Femur (tissue), 1 donor: Measurements from ENCODE around the gene BTBD17.
A peak's percentile ranks its signal among the peaks of the same experiment; 100 is the strongest.

Experiments used
- DNase-seq: peaks from one replicate; pipeline ENCODE4 v3.0.0-alpha.2; 2017

Gene BTBD17

DNA sequence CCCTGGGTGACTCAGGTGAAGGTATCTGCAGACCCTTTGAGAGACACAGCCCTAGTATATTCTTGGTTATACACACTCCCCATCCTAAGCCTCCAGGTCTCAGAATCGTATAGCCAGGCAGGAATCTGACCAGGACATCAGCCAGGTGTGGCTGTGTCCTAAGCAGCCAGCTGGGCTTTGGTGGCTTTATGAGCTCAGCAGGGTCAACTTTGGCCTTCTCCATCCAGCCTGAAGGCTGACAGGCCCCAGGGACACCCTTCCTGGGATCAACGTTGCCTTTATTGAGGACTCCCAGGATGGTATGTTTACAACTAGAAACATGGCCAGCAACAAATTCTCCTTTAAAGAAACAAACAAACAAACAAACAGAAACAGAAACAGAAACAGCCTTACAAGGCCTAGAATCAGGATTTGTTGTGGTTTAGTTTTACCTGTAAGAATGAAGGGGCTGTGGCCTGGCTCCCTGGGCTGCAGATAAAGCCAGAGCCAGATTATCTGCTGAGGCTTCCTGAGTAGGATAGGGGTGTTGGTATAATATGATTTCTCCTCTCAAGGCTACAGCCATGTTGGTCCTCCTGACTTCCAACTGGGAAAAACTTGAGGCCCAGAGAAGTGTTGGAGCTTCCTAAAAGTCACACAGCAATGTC lies 27.2 kb downstream of the BTBD17 start:
- DNase-seq: no peak

DNA sequence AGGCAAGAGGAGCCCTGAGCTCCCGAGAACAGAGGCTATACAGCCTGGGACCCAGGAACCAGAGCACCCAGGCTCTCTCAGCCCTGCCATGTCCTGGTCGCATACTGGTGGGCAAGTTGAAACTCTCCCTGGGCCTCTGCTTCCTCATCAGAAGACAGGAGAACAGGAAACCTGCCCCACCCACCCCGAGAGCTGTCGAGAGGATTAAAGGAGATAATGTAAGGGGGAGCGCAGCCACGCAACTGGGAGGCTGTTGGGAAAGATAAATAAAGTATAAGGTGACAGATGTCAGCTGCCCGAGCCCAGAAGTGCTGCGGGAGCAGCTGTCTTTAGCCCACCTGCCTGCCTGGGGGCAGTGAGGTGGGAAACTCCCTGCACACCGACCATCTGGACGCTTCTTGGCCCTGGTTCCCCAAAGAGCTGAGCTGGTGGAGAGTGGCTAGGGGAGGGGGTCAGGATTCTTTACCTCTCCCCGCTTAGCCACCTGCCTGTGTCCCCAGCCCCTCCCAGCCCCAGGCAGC lies 28.8 kb downstream of the BTBD17 start:
- no peak for DNase-seq

- DNase-seq: no peak
Observed at GRCh38 chr17:74332017-74332650, 29.5 kb downstream of the BTBD17 start.

GRCh38 chr17:74330446-74330845 lies 31.2 kb downstream of the BTBD17 start:
- no peak for DNase-seq

- no peak for DNase-seq
Observed at GRCh38 chr17:74329378-74329777, 32.3 kb downstream of the BTBD17 start.

GRCh38 chr17:74328487-74328886 lies 33.2 kb downstream of the BTBD17 start:
- no peak for DNase-seq

- no peak for DNase-seq
Observed at GRCh38 chr17:74326506-74326905, 35.2 kb downstream of the BTBD17 start.

DNA sequence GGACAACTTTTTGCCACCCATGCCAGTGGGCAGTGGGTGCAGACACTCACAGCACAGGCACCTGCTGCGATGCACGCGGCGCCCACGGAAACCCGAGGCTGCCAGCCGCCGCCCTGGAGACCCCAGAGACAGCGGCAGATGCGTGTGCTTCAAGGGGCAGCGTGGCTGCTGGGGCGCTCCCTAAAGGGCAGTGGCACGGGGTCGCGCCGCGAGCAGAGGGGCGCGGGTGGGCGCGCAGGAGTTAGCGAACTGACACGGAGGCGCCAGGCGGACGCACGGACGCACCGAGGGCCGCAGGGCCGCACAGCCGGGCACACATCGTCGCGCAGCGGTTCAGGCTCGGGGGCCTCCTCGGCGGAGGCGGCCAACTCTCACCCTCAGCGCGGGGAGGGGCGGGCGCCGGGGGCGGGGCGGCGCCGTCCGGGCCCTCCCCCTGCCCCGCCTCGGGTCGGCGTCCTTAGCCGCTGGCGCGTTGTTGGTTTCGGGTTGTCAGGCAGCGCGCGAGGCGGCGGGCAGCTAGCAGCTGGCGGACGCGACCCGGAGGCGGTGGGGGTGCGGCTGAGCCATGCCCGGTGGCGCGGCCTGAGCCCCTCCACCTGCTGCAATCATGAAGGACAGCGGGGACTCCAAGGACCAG lies 35.8 kb downstream of the BTBD17 start, which contains the start of gene KIF19:
Gene KIF19 (plus strand): TSS at position 484 of the 637 bp plus-strand sequence. CDS start 124 bp downstream, at position 608.
- DNase-seq: peak; percentile 64

DNA sequence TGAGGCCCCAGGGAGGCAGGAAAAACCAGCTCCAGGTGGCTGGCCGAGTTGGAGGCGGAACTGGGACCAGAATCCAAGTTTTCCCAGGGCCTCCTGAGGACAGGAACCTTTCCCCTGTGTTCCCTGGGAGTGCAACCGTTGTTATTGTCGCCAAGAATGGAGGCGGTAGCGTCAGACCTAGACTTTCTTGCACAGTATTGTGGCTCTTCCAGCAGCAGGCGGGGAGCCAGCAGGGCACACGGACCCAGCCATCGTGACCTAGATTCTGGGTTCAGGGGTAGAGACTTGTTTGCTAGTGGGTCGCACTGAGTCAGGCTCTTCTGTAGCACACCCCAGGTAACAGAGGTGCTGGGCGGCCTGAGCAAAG lies 36.3 kb downstream of the BTBD17 start:
- DNase-seq: no peak

- no peak for DNase-seq
Observed at GRCh38 chr17:74324521-74324920, 37.1 kb downstream of the BTBD17 start.

- DNase-seq: no peak
Observed at GRCh38 chr17:74318391-74318790, 43.3 kb downstream of the BTBD17 start.

- no peak for DNase-seq
Observed at GRCh38 chr17:74317071-74317470, 44.6 kb downstream of the BTBD17 start.

DNA sequence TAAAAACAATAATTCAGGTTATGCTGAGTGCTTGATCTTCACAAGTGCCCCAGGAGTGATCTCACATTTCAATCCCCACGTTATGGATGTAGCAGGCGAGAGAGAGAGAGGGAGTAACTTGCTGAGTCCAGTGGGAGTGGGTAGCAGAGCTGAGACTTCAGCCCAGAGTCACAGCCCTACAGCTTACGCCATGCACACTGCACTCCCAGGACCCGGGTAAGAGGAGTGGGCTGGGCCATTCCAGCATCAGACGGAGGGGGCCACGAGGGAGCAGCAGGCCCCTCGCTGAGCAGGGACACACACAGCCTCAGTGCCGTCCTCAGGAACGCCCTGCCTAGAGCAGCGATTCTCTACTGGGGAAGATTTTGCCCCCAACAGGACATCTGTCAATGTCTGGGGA lies 45.4 kb downstream of the BTBD17 start:
- no peak for DNase-seq

- DNase-seq: no peak
Observed at GRCh38 chr17:74314877-74315276, 46.8 kb downstream of the BTBD17 start.

GRCh38 chr17:74309902-74310301 lies 51.8 kb downstream of the BTBD17 start:
- no peak for DNase-seq

GRCh38 chr17:74307984-74308773 lies 53.5 kb downstream of the BTBD17 start:
- no peak for DNase-seq
